ENCODE measurements around the gene FOXP1.

- TF ChIP-seq CTCF (IDR thresholded peaks at IDR 0.05; ENCODE audit: insufficient read depth, low read length, poor library complexity, severe bottlenecking) (no peak), EZH2phosphoT487 (conservative IDR thresholded peaks at IDR 0.05; ENCODE audit: low read length) (no peak)
Observed at GRCh38 chr3:70926835-70927234, 656.7 kb downstream of the FOXP1 start.

All from SU-DHL-6 (cell line).